Fibroblast of skin of left quadriceps (primary cell): ENCODE data around the gene APBA2.

ENCODE experiments used
- DNase-seq, 2 experiments: peaks; one replicate each; pipeline ENCODE4 v3.0.0-alpha.2; 2013; ENCODE audit warnings: low read depth in 2 of 2

APBA2 gene

GRCh38 chr15:29058903-29059539, 173.2 kb downstream of the APBA2 start:
- no peak for DNase-seq

- DNase-seq: no peak
Measured at GRCh38 chr15:29059871-29060640, 174.3 kb downstream of the APBA2 start.

- no peak for DNase-seq
Measured at GRCh38 chr15:29061746-29062145, 176.0 kb downstream of the APBA2 start.

- DNase-seq: no peak
Measured at GRCh38 chr15:29062179-29062591, 176.4 kb downstream of the APBA2 start.

GRCh38 chr15:29062626-29063025, 176.9 kb downstream of the APBA2 start:
- DNase-seq: no peak

GRCh38 chr15:29063646-29064045, 177.9 kb downstream of the APBA2 start:
- no peak for DNase-seq

GRCh38 chr15:29064290-29064689, 178.5 kb downstream of the APBA2 start:
- no peak for DNase-seq

GRCh38 chr15:29064731-29065130, 179.0 kb downstream of the APBA2 start:
- DNase-seq: no peak

GRCh38 chr15:29065571-29065970, 179.8 kb downstream of the APBA2 start:
- no peak for DNase-seq

- DNase-seq: no peak
Measured at GRCh38 chr15:29066310-29066709, 180.5 kb downstream of the APBA2 start.

- no peak for DNase-seq
Measured at GRCh38 chr15:29066838-29067237, 181.1 kb downstream of the APBA2 start.

GRCh38 chr15:29067949-29068348, 182.2 kb downstream of the APBA2 start:
- no peak for DNase-seq

- no peak for DNase-seq
Measured at GRCh38 chr15:29070471-29071231, 184.9 kb downstream of the APBA2 start.

GRCh38 chr15:29071232-29071881, 185.6 kb downstream of the APBA2 start:
- DNase-seq: no peak

GRCh38 chr15:29071882-29072273, 186.1 kb downstream of the APBA2 start:
- no peak for DNase-seq

GRCh38 chr15:29072444-29072843, 186.7 kb downstream of the APBA2 start:
- no peak for DNase-seq

GRCh38 chr15:29074045-29074444, 188.3 kb downstream of the APBA2 start:
- DNase-seq: no peak

GRCh38 chr15:29078541-29078940, 192.8 kb downstream of the APBA2 start:
- DNase-seq: no peak

- no peak for DNase-seq
Measured at GRCh38 chr15:29079479-29079878, 193.7 kb downstream of the APBA2 start.

GRCh38 chr15:29081781-29082180, 196.0 kb downstream of the APBA2 start:
- no peak for DNase-seq

- DNase-seq: no peak
Measured at GRCh38 chr15:29083161-29083560, 197.4 kb downstream of the APBA2 start.

- no peak for DNase-seq
Measured at GRCh38 chr15:29083858-29084257, 198.1 kb downstream of the APBA2 start.
